ENCODE results near the gene KRTAP10-10. TPM values are rescaled to one million over a fixed set of nuclear protein-coding genes. Genes with fewer than 3 reads are reported as not detected.
A peak's percentile ranks its signal among the peaks of the same experiment; 100 is the strongest.
"Not testable (repeated sequence)": the region's sequence is repeated elsewhere in the genome, so short reads cannot be mapped to it uniquely, and the experiment has no call there.

The KRTAP10-10 gene
- total RNA-seq, 2 donors from 2014 or later: not detected

DNA sequence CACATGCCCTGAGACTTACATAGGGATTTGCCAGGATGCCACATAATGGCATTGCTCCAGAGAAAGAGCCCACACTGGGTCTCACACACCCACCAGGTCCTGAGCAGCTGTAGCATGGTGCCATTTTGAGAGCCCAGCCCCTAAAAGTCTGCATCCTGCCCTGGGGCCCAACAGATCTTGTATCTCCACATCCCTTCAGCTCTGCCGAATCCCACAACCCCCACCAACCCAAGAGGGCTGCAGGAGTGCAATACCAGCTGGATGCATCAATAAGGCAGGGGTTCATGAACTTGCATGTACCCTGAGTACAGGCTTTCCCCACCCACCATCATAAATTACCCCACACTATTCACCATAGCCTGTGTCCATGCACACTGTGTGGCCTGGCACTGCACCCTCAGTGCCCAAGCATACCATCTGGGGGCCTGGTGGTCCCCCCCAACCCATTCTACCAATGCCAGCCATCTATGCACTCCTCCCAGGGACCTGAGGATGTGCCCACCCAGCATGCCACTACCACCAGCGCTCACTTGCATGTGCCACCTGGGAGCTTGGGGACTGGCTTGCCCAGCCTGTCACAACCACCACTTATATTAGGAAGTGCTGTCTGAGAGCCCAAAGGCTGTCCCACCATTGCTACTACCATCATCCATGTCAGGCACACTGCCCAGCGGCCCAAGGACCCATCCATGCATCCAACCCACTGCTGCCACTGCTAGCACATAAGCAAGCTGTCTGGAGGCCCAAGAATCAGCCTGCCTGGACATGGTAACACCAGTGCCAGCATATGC is 33.7 kb downstream of the KRTAP10-10 start:
- no peak overlapping the region for H3K27ac Mint-ChIP-seq
- H3K9me3 Mint-ChIP-seq: peaks cover 9 to 15% of the 10 kb centered on the region in 2 donors
- no peaks in the 10 kb centered on the region for H3K27me3 Mint-ChIP-seq (ENCODE audit: low read depth)
- H3K4me3 Mint-ChIP-seq: no peak overlapping the region
- no peak for DNase-seq
- no peak for ATAC-seq (replicated peaks in 1 of 2)
- no peaks in the 10 kb centered on the region for H3K4me1 Mint-ChIP-seq (ENCODE audit: low read depth)
- H3K36me3 Mint-ChIP-seq (ENCODE audit: insufficient read depth in 2 of 2): peaks cover 12 to 19% of the 10 kb centered on the region in 2 donors

DNA sequence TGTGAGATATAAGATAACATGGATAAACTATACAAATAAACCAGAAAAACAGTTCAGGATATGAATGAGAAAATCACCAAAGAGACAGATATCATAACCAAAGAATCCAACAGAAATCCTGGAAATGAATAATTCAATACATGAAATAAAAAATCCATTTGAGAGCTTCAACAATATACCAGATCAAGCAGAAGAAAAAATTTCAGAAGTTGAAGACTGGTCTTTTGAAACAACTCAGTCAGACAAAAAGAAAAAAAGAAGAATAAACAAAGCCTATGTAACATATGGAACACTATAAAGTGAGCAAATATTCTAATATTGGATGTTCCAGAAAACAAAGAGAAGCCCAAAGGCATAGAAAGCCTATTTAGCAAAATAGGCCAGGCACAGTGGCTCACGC is 34.8 kb downstream of the KRTAP10-10 start:
- no peak overlapping the region for H3K4me3 Mint-ChIP-seq
- DNase-seq: no peak
- peaks cover 9 to 15% of the 10 kb centered on the region in 2 donors for H3K9me3 Mint-ChIP-seq
- no peak for ATAC-seq (replicated peaks in 1 of 2)
- H3K4me1 Mint-ChIP-seq (ENCODE audit: low read depth): no peaks in the 10 kb centered on the region
- H3K27me3 Mint-ChIP-seq (ENCODE audit: low read depth): no peaks in the 10 kb centered on the region
- H3K36me3 Mint-ChIP-seq (ENCODE audit: insufficient read depth in 2 of 2): peaks cover 12 to 19% of the 10 kb centered on the region in 2 donors
- H3K27ac Mint-ChIP-seq: no peak overlapping the region

DNA sequence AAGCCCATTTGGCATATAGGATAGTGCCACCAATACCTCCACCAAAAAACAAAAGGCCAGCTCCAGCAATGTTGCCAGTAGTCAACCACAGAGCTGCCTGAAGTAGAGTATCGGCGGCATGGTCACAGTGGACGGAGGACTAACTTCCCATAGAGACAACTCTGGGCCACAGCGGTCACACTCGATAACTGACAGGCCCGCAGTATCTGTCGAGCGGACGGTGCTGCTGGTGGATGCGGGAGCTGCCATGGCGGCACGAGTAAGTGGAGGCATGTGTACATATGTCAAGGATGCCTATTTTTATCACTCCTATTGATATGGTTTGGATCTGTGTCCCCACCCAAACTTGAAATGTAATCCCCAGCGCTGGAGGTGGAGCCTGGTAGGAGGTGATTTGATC is 40.7 kb downstream of the KRTAP10-10 start:
- no peak overlapping the region for H3K4me3 Mint-ChIP-seq
- peaks cover 1 to 4% of the 10 kb centered on the region in 2 donors for H3K36me3 Mint-ChIP-seq (ENCODE audit: insufficient read depth in 2 of 2)

DNA sequence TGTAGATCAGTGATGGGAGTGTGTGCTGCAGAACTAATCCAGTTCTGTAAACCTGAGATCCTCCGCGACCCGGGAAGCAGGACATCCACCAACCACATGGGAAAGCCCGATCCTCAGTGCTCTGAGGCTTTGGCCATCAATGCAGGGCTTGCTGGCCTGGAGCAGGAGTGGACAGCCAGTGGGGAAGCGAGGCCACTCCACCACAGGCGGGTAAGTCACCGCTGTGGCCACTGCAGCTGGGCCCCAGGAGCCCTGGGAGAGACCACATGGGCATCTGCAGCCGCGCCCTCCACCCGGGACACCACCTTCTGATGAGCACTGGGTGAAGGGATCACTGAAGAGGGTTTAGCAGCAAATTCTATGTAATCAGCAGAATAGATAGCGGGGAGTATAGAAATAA is 44.0 kb downstream of the KRTAP10-10 start:
- Mint-ChIP-seq H3K4me3 (no peak overlapping the region), H3K9me3 (no peaks in the 10 kb centered on the region), H3K36me3 (ENCODE audit: insufficient read depth in 2 of 2) (no peaks in the 10 kb centered on the region), H3K4me1 (ENCODE audit: low read depth) (peaks cover 8% of the 10 kb centered on the region), H3K27me3 (ENCODE audit: low read depth) (peaks cover 8% of the 10 kb centered on the region), H3K27ac (no peak overlapping the region)
- ATAC-seq (replicated peaks in 1 of 2): no peak
- DNase-seq: no peak

More for the DNA sequence above, 40.7 kb downstream of the KRTAP10-10 start:
- Mint-ChIP-seq H3K9me3 (peaks cover 1 to 3% of the 10 kb centered on the region in 2 donors), H3K27ac (no peak overlapping the region), H3K27me3 (ENCODE audit: low read depth) (no peaks in the 10 kb centered on the region), H3K4me1 (ENCODE audit: low read depth) (no peaks in the 10 kb centered on the region)
- DNase-seq (no peak), ATAC-seq (replicated peaks in 1 of 2) (no peak)

DNA sequence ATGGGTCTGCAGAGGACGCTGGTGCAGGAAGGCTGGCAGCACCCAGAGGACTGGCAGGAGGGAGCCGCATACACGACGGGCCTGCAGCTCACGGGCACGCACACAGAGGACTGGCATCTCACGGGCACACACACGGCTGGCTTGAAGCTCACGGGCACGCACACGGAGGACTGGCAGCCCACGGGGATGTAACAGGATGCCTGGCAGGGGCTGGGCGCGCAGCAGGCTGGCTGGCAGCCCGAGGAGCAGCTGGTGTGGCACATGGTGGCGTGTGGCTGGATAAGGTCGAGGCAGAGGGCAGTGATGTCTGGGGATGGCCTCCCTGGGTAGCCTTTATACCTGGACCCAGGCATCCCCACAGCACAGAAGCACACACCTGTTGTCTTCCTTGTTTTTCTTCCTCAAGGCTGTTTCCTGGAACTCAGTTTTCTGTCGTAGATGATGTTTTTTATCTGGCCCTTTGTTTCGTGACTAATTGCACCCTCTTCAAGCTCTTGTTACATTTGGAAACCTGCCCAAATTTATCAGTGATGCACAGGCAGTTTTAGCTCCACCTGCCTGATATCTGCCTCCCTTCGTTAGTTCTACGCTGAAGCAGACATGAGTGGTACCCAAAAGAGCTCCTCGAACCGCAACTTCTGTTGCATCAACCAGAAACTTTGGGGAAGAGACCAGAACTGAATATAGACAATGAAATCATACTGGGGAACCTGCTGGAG is 44.9 kb downstream of the KRTAP10-10 start, which contains the start of gene KRTAP12-1:
TSS of gene KRTAP12-1 (minus strand) at position 303 of the 719 bp plus-strand sequence. CDS start at position 263, 40 bp downstream.
- Mint-ChIP-seq H3K27ac (no peak within 1 kb of the TSS), H3K36me3 (ENCODE audit: insufficient read depth in 2 of 2) (no peaks in the 10 kb centered on the region), H3K9me3 (no peaks in the 10 kb centered on the region), H3K4me3 (no peak within 1 kb of the TSS), H3K27me3 (ENCODE audit: low read depth) (peaks cover 8% of the 10 kb centered on the region), H3K4me1 (ENCODE audit: low read depth) (peaks cover 14% of the 10 kb centered on the region)
- no peak for ATAC-seq (replicated peaks in 1 of 2)
- no peak for DNase-seq

DNA sequence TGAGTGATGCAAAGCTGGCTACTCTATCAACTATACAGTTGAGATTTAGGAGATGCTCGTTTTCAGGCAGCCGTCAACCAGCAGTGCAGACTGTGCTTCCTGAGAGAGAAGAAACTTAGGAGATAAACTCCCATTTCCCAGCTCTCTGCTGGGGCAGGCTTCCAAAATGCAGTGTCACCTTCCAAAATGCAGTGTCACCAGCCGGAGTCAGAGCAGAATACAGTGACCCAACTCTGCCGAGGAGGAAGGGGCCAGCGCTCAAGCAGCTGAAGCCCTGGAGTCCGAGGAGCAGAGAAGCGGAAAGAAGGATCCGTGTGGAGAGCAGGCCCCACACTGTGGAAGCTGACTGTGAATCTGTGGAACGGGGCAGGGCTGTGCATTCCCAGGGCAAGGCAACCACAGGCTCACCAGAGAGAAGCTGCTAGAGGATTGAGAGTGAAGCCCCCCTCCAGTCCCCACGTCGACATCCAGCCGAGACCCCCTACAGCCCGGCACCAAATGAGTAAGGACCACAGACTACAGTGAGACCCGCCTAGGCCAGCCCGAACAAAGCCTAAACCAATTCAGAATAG is 45.5 kb downstream of the KRTAP10-10 start:
- peaks cover 14% of the 10 kb centered on the region for H3K4me1 Mint-ChIP-seq (ENCODE audit: low read depth)
- no peaks in the 10 kb centered on the region for H3K36me3 Mint-ChIP-seq (ENCODE audit: insufficient read depth in 2 of 2)
- no peak for DNase-seq
- H3K9me3 Mint-ChIP-seq: no peaks in the 10 kb centered on the region
- no peak for ATAC-seq (replicated peaks in 1 of 2)
- no peak overlapping the region for H3K4me3 Mint-ChIP-seq
- peaks cover 8% of the 10 kb centered on the region for H3K27me3 Mint-ChIP-seq (ENCODE audit: low read depth)
- H3K27ac Mint-ChIP-seq: no peak overlapping the region

DNA sequence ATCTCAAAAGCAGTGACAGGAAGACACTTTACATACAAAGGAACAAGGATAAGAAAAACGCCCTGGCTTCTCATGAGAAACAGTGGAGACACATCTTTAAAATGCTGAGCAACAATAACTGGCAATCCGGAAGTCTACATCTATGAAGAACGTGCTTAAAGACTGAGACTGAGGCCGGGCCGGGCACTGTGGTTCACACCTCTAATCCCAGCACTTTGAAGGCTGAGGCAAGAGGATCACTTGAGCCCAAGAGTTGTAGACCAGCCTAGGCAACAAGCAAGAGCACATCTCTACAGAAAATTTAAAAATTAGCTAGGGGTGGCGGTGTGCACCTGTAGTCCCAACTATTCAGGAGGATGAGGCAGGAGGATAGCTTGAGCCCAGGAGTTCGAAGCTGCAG is 46.9 kb downstream of the KRTAP10-10 start:
- peaks cover 8% of the 10 kb centered on the region for H3K27me3 Mint-ChIP-seq (ENCODE audit: low read depth)
- no peak for DNase-seq
- H3K9me3 Mint-ChIP-seq: no peaks in the 10 kb centered on the region
- H3K4me1 Mint-ChIP-seq (ENCODE audit: low read depth): peaks cover 14% of the 10 kb centered on the region
- peak overlapping the region; percentile 27 for H3K27ac Mint-ChIP-seq
- ATAC-seq (replicated peaks in 1 of 2): no peak
- H3K4me3 Mint-ChIP-seq: no peak overlapping the region
- no peaks in the 10 kb centered on the region for H3K36me3 Mint-ChIP-seq (ENCODE audit: insufficient read depth in 2 of 2)

DNA sequence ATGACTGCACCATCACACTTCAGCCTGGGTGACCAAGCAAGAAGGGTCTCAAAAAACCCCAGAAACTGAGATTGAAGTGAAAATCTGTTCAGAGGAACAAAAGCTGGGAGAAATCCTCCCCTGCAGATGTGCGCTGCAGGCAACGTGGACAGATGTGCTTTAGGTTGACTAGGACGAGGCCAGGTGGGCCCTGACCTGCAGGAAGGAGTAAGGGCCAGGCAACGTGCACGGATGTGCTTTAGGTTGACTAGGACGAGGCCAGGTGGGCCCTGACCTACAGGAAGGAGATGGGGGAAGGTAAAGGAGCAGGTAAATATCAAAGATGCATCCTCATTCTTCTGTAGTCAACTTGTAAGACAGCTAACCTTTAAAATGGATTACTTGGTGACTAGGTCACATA is 47.3 kb downstream of the KRTAP10-10 start:
- ATAC-seq (replicated peaks in 1 of 2) (no peak), DNase-seq (no peak)
- peaks cover 8% of the 10 kb centered on the region for H3K27me3 Mint-ChIP-seq (ENCODE audit: low read depth)
- no peaks in the 10 kb centered on the region for H3K9me3 Mint-ChIP-seq
- H3K4me3 Mint-ChIP-seq: no peak overlapping the region
- no peaks in the 10 kb centered on the region for H3K36me3 Mint-ChIP-seq (ENCODE audit: insufficient read depth in 2 of 2)
- H3K27ac Mint-ChIP-seq: no peak overlapping the region
- H3K4me1 Mint-ChIP-seq (ENCODE audit: low read depth): peaks cover 14% of the 10 kb centered on the region

DNA sequence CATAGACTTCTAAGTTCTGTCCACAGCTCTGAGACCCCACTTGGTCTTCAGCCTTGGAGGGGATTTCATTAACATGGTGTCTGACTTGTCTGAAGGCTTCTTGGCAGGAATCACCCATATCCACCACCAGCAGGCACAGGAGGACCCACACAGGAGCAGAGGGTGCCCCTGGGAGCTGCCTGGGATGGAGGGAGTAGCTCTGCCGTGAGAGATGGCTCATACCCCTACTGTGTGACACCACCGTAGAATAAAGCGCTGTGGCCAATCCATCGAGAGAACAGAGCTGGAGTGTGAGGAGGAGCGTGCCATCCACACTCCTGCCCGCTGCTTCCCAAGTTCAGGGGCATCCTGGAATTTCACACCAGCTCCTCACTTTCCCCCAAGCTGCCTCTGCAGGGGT is 47.9 kb downstream of the KRTAP10-10 start:
- peaks cover 14% of the 10 kb centered on the region for H3K4me1 Mint-ChIP-seq (ENCODE audit: low read depth)
- not testable (repeated sequence) for DNase-seq; H3K9me3 Mint-ChIP-seq; H3K36me3 Mint-ChIP-seq (ENCODE audit: insufficient read depth in 2 of 2); ATAC-seq (replicated peaks in 1 of 2); H3K27ac Mint-ChIP-seq; H3K4me3 Mint-ChIP-seq; H3K27me3 Mint-ChIP-seq (ENCODE audit: low read depth)

DNA sequence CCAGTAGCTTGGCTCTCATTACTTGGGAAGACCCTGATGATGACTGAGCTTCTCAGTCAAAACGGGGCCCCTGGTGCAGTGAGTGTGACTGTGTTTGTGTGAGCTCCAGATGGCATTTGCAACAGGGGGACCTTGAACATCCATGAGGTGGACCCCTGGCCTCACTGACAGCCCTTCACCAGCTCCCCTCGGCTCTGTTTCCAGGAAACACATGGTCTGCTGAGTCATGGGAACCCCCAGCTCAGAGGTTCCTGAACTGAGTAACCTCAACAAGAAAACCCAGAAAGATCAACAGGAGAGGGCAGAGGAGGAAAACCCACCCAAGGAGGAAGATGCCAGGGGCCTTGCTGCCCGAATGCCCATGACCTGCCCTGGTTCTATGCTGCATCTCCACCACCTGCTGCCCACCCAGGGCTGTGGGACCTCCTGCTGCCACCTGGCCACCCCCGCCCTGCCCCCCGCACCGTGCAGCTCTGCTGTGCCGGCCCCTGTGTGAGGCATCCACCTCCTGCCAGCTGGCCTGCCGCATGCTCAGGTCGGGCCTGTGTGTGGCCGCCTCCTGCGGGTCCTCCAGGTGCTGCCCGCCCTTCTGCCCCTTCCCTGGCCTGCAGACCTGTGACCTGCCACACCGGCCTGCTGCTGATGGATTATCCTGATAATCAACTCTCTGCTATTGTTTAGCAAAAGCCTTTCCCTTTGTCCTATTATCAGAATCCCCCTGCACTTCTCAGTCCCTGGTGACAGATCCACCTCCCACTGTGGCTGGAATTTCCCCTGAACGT is 49.0 kb downstream of the KRTAP10-10 start:
- DNase-seq (no peak), ATAC-seq (replicated peaks in 1 of 2) (peak; percentile 65 to 79)
- H3K4me3 Mint-ChIP-seq: peak overlapping the region in 1 of 2 donors; percentile 38
- no peaks in the 10 kb centered on the region for H3K36me3 Mint-ChIP-seq (ENCODE audit: insufficient read depth in 2 of 2)
- no peak overlapping the region for H3K27ac Mint-ChIP-seq
- no peaks in the 10 kb centered on the region for H3K9me3 Mint-ChIP-seq
- H3K27me3 Mint-ChIP-seq (ENCODE audit: low read depth): peaks cover 8% of the 10 kb centered on the region
- peaks cover 15% of the 10 kb centered on the region for H3K4me1 Mint-ChIP-seq (ENCODE audit: low read depth)

DNA sequence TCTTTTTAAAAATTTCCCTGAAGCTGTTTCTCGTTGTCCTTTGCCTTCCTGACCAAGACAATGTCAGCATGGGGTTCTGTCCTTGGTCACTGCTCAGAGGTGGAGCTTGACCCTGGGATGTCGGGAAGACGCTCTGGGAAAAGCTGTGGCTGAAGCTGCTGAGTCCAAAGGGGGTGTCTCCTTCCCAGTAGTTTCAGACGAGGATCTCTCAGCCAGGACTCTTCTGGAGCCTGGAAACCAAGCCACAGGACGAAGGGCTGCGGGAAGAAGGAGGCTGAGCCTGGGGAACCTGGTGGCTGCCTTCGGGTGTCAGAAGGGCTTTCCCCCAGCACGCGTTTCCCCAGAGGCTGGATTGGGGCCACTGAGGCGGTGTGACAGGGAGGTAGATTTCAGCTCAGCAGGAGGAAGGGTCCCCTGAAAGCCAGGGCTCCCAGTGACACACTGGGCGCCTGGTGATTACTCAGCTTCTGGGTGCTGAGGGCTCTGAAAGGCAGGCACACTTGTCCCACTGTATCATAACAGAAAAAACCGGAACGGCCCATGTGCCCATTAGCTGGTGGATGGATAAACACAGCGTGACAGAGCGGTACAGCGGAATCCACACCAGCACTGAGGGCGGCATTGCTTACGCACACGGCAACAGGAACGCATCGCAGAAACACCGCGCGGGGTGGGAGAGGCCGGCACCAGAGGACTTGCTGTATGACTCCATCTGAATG is 49.8 kb downstream of the KRTAP10-10 start:
- Mint-ChIP-seq H3K9me3 (no peaks in the 10 kb centered on the region), H3K36me3 (ENCODE audit: insufficient read depth in 2 of 2) (no peaks in the 10 kb centered on the region), H3K27me3 (ENCODE audit: low read depth) (peaks cover 8% of the 10 kb centered on the region), H3K27ac (no peak overlapping the region), H3K4me3 (no peak overlapping the region), H3K4me1 (ENCODE audit: low read depth) (peaks cover 23% of the 10 kb centered on the region)
- DNase-seq (no peak), ATAC-seq (replicated peaks in 1 of 2) (no peak)

DNA sequence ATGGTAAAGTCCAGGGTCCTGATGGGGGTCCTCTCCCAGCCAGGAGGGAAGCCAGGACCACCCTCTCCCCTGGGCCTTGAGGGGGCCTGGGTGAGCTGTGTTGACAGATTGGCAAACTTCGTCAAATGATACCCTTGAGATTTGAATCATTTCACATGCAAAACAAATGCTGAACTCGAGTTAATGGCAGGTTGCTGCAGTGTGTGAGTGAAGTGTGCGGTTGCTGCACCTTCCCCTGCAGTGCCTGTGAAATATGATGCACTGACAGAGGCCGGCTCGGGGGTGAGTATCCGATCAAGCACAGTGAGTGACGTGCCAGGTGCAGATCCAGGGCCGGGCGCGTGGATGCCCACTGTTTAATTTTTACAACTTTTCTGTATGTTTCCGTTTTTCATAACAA is 50.5 kb downstream of the KRTAP10-10 start:
- Mint-ChIP-seq H3K27me3 (ENCODE audit: low read depth) (peaks cover 8% of the 10 kb centered on the region), H3K4me3 (no peak overlapping the region), H3K27ac (no peak overlapping the region), H3K9me3 (peaks cover 0 to under 1% of the 10 kb centered on the region in 2 donors), H3K4me1 (ENCODE audit: low read depth) (peaks cover 23% of the 10 kb centered on the region), H3K36me3 (ENCODE audit: insufficient read depth in 2 of 2) (peaks cover 2% of the 10 kb centered on the region in 2 donors)
- ATAC-seq (replicated peaks in 1 of 2): no peak
- DNase-seq: no peak

Data from activated T-cell treated with anti-CD3 and anti-CD28 coated beads, Interleukin-2, amount 50 U/mL, for 72 hours (primary cell).